ENCODE data around the gene RYR2. TPM values are rescaled to one million over a fixed set of nuclear protein-coding genes. Genes with fewer than 3 reads are reported as not detected.

RYR2 gene
- polyA plus RNA-seq, 1 experiment, result not detected

- no peak for DNase-seq (ENCODE audit: low read depth)
- CTCF ChIA-PET, result no interaction called here
- no peak for TF ChIP-seq CTCF (IDR thresholded peaks at IDR 0.05; ENCODE audit: insufficient read depth, low read depth, low read length)
- H3K27me3 ChIP-seq (ENCODE audit: control insufficient read depth, insufficient read depth, low read length), result no peaks in the 10 kb centered on the region
- no peaks in the 10 kb centered on the region for H3K36me3 ChIP-seq (ENCODE audit: control insufficient read depth, insufficient read depth, low read length)
- POLR2A ChIA-PET, result no interaction called here
- H3K4me3 ChIP-seq (ENCODE audit: low read depth, low read length), result no peak overlapping the region
Observed at GRCh38 chr1:237640011-237640671, 598.2 kb downstream of the RYR2 start.

GRCh38 chr1:237640966-237641365 is 599.0 kb downstream of the RYR2 start:
- DNase-seq (ENCODE audit: low read depth), result no peak
- ChIA-PET CTCF (no interaction called here), POLR2A (no interaction called here)
- H3K36me3 ChIP-seq (ENCODE audit: control insufficient read depth, insufficient read depth, low read length), result no peaks in the 10 kb centered on the region
- TF ChIP-seq CTCF (IDR thresholded peaks at IDR 0.05; ENCODE audit: insufficient read depth, low read depth, low read length), result no peak
- H3K27me3 ChIP-seq (ENCODE audit: control insufficient read depth, insufficient read depth, low read length), result no peaks in the 10 kb centered on the region
- H3K4me3 ChIP-seq (ENCODE audit: low read depth, low read length), result no peak overlapping the region

GRCh38 chr1:237650809-237651208 is 608.8 kb downstream of the RYR2 start:
- no peak overlapping the region for H3K4me3 ChIP-seq (ENCODE audit: low read depth, low read length)
- no peak for DNase-seq (ENCODE audit: low read depth)
- H3K27me3 ChIP-seq (ENCODE audit: control insufficient read depth, insufficient read depth, low read length), result no peaks in the 10 kb centered on the region
- POLR2A ChIA-PET, result no interaction called here
- no peaks in the 10 kb centered on the region for H3K36me3 ChIP-seq (ENCODE audit: control insufficient read depth, insufficient read depth, low read length)
- no peak for TF ChIP-seq CTCF (IDR thresholded peaks at IDR 0.05; ENCODE audit: insufficient read depth, low read depth, low read length)
- CTCF ChIA-PET, result no interaction called here

- Histone ChIP-seq H3K4me3 (ENCODE audit: low read depth, low read length) (no peak overlapping the region), H3K27me3 (ENCODE audit: control insufficient read depth, insufficient read depth, low read length) (no peaks in the 10 kb centered on the region), H3K36me3 (ENCODE audit: control insufficient read depth, insufficient read depth, low read length) (no peaks in the 10 kb centered on the region)
- no peak for DNase-seq (ENCODE audit: low read depth)
- CTCF ChIA-PET, result no interaction called here
- POLR2A ChIA-PET, result no interaction called here
- TF ChIP-seq CTCF (IDR thresholded peaks at IDR 0.05; ENCODE audit: insufficient read depth, low read depth, low read length), result no peak
Observed at GRCh38 chr1:237655778-237656177, 613.8 kb downstream of the RYR2 start.

GRCh38 chr1:237664348-237664747 is 622.4 kb downstream of the RYR2 start:
- TF ChIP-seq CTCF (IDR thresholded peaks at IDR 0.05; ENCODE audit: insufficient read depth, low read depth, low read length), result no peak
- POLR2A ChIA-PET, result no interaction called here
- Histone ChIP-seq H3K27me3 (ENCODE audit: control insufficient read depth, insufficient read depth, low read length) (no peaks in the 10 kb centered on the region), H3K36me3 (ENCODE audit: control insufficient read depth, insufficient read depth, low read length) (no peaks in the 10 kb centered on the region), H3K4me3 (ENCODE audit: low read depth, low read length) (no peak overlapping the region)
- CTCF ChIA-PET, result no interaction called here
- no peak for DNase-seq (ENCODE audit: low read depth)

All from BJ (cell line).